ENCODE measurements around the gene NCSTN. TPM values are rescaled to one million over a fixed set of nuclear protein-coding genes. Genes with fewer than 3 reads are reported as not detected.
A peak's percentile ranks its signal among the peaks of the same experiment; 100 is the strongest.

Gene NCSTN
- total RNA-seq, 4 donors from 2014 or later = 45.6 to 59.7 (median 52.1) TPM

GRCh38 chr1:160344241-160344640 is 1.1 kb downstream of the NCSTN start:
- intact Hi-C loops (cut with DNase I) = loop anchor here (5.0 kb wide), 1 partner anchor 52 kb away; no protein-coding TSS in a partner anchor
- peak overlapping the region; percentile 72 to 91 (median 87) for H3K4me3 ChIP-seq
- no peak for DNase-seq (ENCODE audit: extremely low spot score)
- no peaks in the 10 kb centered on the region for H3K27me3 ChIP-seq
- 83% methylated on average over 3 of the region's 3 CpGs for WGBS
- TF ChIP-seq POLR2AphosphoS5 (IDR thresholded peaks at IDR 0.05) = no peak
- no peak for TF ChIP-seq EP300 (IDR thresholded peaks at IDR 0.05)
- TF ChIP-seq CTCF (IDR thresholded peaks at IDR 0.05) = no peak
- no peak for TF ChIP-seq POLR2A (IDR thresholded peaks at IDR 0.05; ENCODE audit: low read depth)
- H3K27ac ChIP-seq (replicated peaks in 1 of 4) = peak overlapping the region in 1 of 4 donors; percentile 87
- H3K9me3 ChIP-seq = no peaks in the 10 kb centered on the region
- H3K36me3 ChIP-seq = peaks cover 7 to 48% (median 42%) of the 10 kb centered on the region in 4 donors
- peaks cover 22 to 53% (median 41%) of the 10 kb centered on the region in 4 donors for H3K4me1 ChIP-seq

GRCh38 chr1:160344936-160345335 is 1.8 kb downstream of the NCSTN start:
- intact Hi-C loops (cut with DNase I) = loop anchor here (5.0 kb wide), 1 partner anchor 53 kb away; no protein-coding TSS in a partner anchor
- Histone ChIP-seq H3K9me3 (no peaks in the 10 kb centered on the region), H3K36me3 (peaks cover 0 to 48% (median 43%) of the 10 kb centered on the region in 4 donors), H3K4me3 (no peak overlapping the region), H3K4me1 (peaks cover 22 to 52% (median 38%) of the 10 kb centered on the region in 4 donors), H3K27me3 (no peaks in the 10 kb centered on the region), H3K27ac (replicated peaks in 1 of 4) (no peak overlapping the region)
- DNase-seq (ENCODE audit: extremely low spot score) = no peak
- TF ChIP-seq POLR2A (IDR thresholded peaks at IDR 0.05; ENCODE audit: low read depth) (no peak), POLR2AphosphoS5 (IDR thresholded peaks at IDR 0.05) (no peak), EP300 (IDR thresholded peaks at IDR 0.05) (no peak), CTCF (IDR thresholded peaks at IDR 0.05) (no peak)
- WGBS = 96% methylated on average over 6 of the region's 6 CpGs

- Histone ChIP-seq H3K4me1 (peaks cover 12 to 37% (median 24%) of the 10 kb centered on the region in 4 donors), H3K36me3 (peaks cover 9 to 62% (median 57%) of the 10 kb centered on the region in 4 donors), H3K4me3 (no peak overlapping the region), H3K9me3 (no peaks in the 10 kb centered on the region), H3K27ac (replicated peaks in 1 of 4) (no peak overlapping the region), H3K27me3 (no peaks in the 10 kb centered on the region)
- DNase-seq (ENCODE audit: extremely low spot score) = no peak
- TF ChIP-seq CTCF (IDR thresholded peaks at IDR 0.05) = no peak
- TF ChIP-seq EP300 (IDR thresholded peaks at IDR 0.05) = no peak
- no peak for TF ChIP-seq POLR2AphosphoS5 (IDR thresholded peaks at IDR 0.05)
- TF ChIP-seq POLR2A (IDR thresholded peaks at IDR 0.05; ENCODE audit: low read depth) = no peak
- intact Hi-C loops (cut with DNase I) = no loop called here
- 84% methylated on average over 10 of the region's 10 CpGs for WGBS
Measured at GRCh38 chr1:160346463-160346862, 3.3 kb downstream of the NCSTN start.

- no peaks in the 10 kb centered on the region for H3K9me3 ChIP-seq
- H3K36me3 ChIP-seq = peaks cover 14 to 67% (median 62%) of the 10 kb centered on the region in 4 donors
- no peaks in the 10 kb centered on the region for H3K27me3 ChIP-seq
- DNase-seq (ENCODE audit: extremely low spot score) = no peak
- TF ChIP-seq POLR2AphosphoS5 (IDR thresholded peaks at IDR 0.05) (no peak), POLR2A (IDR thresholded peaks at IDR 0.05; ENCODE audit: low read depth) (no peak), EP300 (IDR thresholded peaks at IDR 0.05) (no peak), CTCF (IDR thresholded peaks at IDR 0.05) (no peak)
- 76% methylated on average over 4 of the region's 4 CpGs for WGBS
- H3K27ac ChIP-seq (replicated peaks in 1 of 4) = no peak overlapping the region
- H3K4me3 ChIP-seq = no peak overlapping the region
- H3K4me1 ChIP-seq = peaks cover 12 to 32% (median 19%) of the 10 kb centered on the region in 4 donors
- intact Hi-C loops (cut with DNase I) = no loop called here
Measured at GRCh38 chr1:160346958-160347357, 3.8 kb downstream of the NCSTN start.

GRCh38 chr1:160351629-160352028 is 8.4 kb downstream of the NCSTN start:
- H3K36me3 ChIP-seq = peaks cover 59 to 99% (median 98%) of the 10 kb centered on the region in 4 donors
- intact Hi-C loops (cut with DNase I) = no loop called here
- DNase-seq (ENCODE audit: extremely low spot score) = no peak
- H3K27ac ChIP-seq (replicated peaks in 1 of 4) = no peak overlapping the region
- H3K27me3 ChIP-seq = no peaks in the 10 kb centered on the region
- H3K9me3 ChIP-seq = no peaks in the 10 kb centered on the region
- peaks cover 0 to 8% (median 2%) of the 10 kb centered on the region in 4 donors for H3K4me1 ChIP-seq
- H3K4me3 ChIP-seq = no peak overlapping the region
- WGBS = 89% methylated on average over 4 of the region's 4 CpGs
- no peak for TF ChIP-seq POLR2AphosphoS5 (IDR thresholded peaks at IDR 0.05)
- no peak for TF ChIP-seq POLR2A (IDR thresholded peaks at IDR 0.05; ENCODE audit: low read depth)
- TF ChIP-seq CTCF (IDR thresholded peaks at IDR 0.05) = no peak
- no peak for TF ChIP-seq EP300 (IDR thresholded peaks at IDR 0.05)

Measured in esophagus muscularis mucosa (tissue), 4 donors.